Colonic mucosa (tissue), 4 donors: Measurements from ENCODE around the gene JAZF1. TPM values are rescaled to one million over a fixed set of nuclear protein-coding genes. Genes with fewer than 3 reads are reported as not detected.

Experiments
- DNase-seq: peaks from one replicate; pipeline ENCODE4 v3.0.0-alpha.2; 2020
- H3K27ac ChIP-seq: fragments of 200-600 bp; one replicate; pipeline ENCODE4 v1.8.0; 2021
- H3K27me3 ChIP-seq: fragments of 200-600 bp; one replicate; pipeline ENCODE4 v1.8.0; 2021
- H3K36me3 ChIP-seq: fragments of 200-600 bp; one replicate; pipeline ENCODE4 v1.8.0; 2021
- H3K4me1 ChIP-seq: fragments of 200-600 bp; one replicate; pipeline ENCODE4 v1.8.0; 2021; ENCODE audit warnings: mild to moderate bottlenecking
- H3K4me3 ChIP-seq: fragments of 200-600 bp; one replicate; pipeline ENCODE4 v1.8.0; 2021
- H3K9ac ChIP-seq, 2 donors: one replicate each; pipeline ENCODE4 v1.7.0; 2013; ENCODE audit warnings: control low read depth in 2 of 2, low read depth in 2 of 2, low read length in 2 of 2
- H3K9me3 ChIP-seq: fragments of 200-600 bp; one replicate; pipeline ENCODE4 v1.8.0; 2021
- CTCF ChIP-seq: fragments of 200-600 bp; IDR thresholded peaks from one replicate; pipeline ENCODE4 v1.8.0; 2022; ENCODE audit warnings: antibody characterized with exemption, mild to moderate bottlenecking
- intact Hi-C: fragments of 100-400 bp; cut with DNase I; formaldehyde crosslinking; loops from one replicate; pipeline ENCODE4 v1.14.1; 2022
- total RNA-seq, 2 donors: library from RNA; stranded (reverse); fragmentation: NEBNext Ultra II Directional in 1 of 2; extraction: Animal tissue kit (Norgen Biotek cat#: 25700) in 1 of 2; gene quantifications; one replicate each; pipeline ENCODE4 v1.2.1, GENCODE V29; 2021
- donor health status: healthy.
- donor health status: DM: no; HTN: no; CAD: no.
- donor health status: DM: no; HTN: no; CAD: no.

The JAZF1 gene
- total RNA-seq, 2 donors from 2014 or later = 1.8 to 10.1 TPM

GRCh38 chr7:27906385-27907091, 274.1 kb downstream of the JAZF1 start:
- Histone ChIP-seq H3K4me3 (no peak overlapping the region), H3K9me3 (no peaks in the 10 kb centered on the region), H3K27ac (no peak overlapping the region), H3K9ac (no peak overlapping the region), H3K36me3 (no peaks in the 10 kb centered on the region), H3K4me1 (no peaks in the 10 kb centered on the region), H3K27me3 (no peaks in the 10 kb centered on the region)
- no peak for DNase-seq
- intact Hi-C loops = no loop called here
- no peak for TF ChIP-seq CTCF

GRCh38 chr7:27905951-27906350, 274.6 kb downstream of the JAZF1 start:
- Histone ChIP-seq H3K4me3 (no peak overlapping the region), H3K9ac (no peak overlapping the region), H3K4me1 (no peaks in the 10 kb centered on the region), H3K27me3 (no peaks in the 10 kb centered on the region), H3K9me3 (no peaks in the 10 kb centered on the region), H3K27ac (no peak overlapping the region), H3K36me3 (no peaks in the 10 kb centered on the region)
- TF ChIP-seq CTCF = no peak
- DNase-seq = no peak
- intact Hi-C loops = no loop called here

- Histone ChIP-seq H3K36me3 (no peaks in the 10 kb centered on the region), H3K4me3 (no peak overlapping the region), H3K4me1 (no peaks in the 10 kb centered on the region), H3K27me3 (no peaks in the 10 kb centered on the region), H3K9me3 (no peaks in the 10 kb centered on the region), H3K27ac (peak overlapping the region; percentile 35), H3K9ac (no peak overlapping the region)
- no peak for TF ChIP-seq CTCF
- intact Hi-C loops = no loop called here
- no peak for DNase-seq
Observed at GRCh38 chr7:27901028-27901760, 279.4 kb downstream of the JAZF1 start.

- intact Hi-C loops = no loop called here
- H3K27me3 ChIP-seq = no peaks in the 10 kb centered on the region
- no peak overlapping the region for H3K4me3 ChIP-seq
- no peak for TF ChIP-seq CTCF
- DNase-seq = no peak
- no peak overlapping the region for H3K27ac ChIP-seq
- no peaks in the 10 kb centered on the region for H3K36me3 ChIP-seq
- H3K4me1 ChIP-seq = no peaks in the 10 kb centered on the region
- no peaks in the 10 kb centered on the region for H3K9me3 ChIP-seq
- no peak overlapping the region for H3K9ac ChIP-seq
Observed at GRCh38 chr7:27900006-27900405, 280.6 kb downstream of the JAZF1 start.

- no peak for DNase-seq
- Histone ChIP-seq H3K9ac (no peak overlapping the region), H3K27me3 (no peaks in the 10 kb centered on the region), H3K27ac (no peak overlapping the region), H3K36me3 (no peaks in the 10 kb centered on the region), H3K4me3 (no peak overlapping the region), H3K4me1 (no peaks in the 10 kb centered on the region), H3K9me3 (no peaks in the 10 kb centered on the region)
- no peak for TF ChIP-seq CTCF
- intact Hi-C loops = no loop called here
Observed at GRCh38 chr7:27899601-27900000, 281.0 kb downstream of the JAZF1 start.
